Fibroblast of the aortic adventitia (primary cell): ENCODE results near the gene NOS3. TPM values are rescaled to one million over a fixed set of nuclear protein-coding genes. Genes with fewer than 3 reads are reported as not detected.

Experiments
- DNase-seq: peaks from one replicate; pipeline ENCODE4 v3.0.0-alpha.2; 2010; ENCODE audit warnings: low read depth
- H3K4me3 ChIP-seq: 2 replicates; pipeline ENCODE4 v1.5.1; 2011; ENCODE audit warnings: low read depth, mild to moderate bottlenecking, control low read depth, low read length, moderate library complexity
- CTCF ChIP-seq: IDR thresholded peaks from 2 replicates; pipeline ENCODE4 v1.5.1; 2011; ENCODE audit warnings: mild to moderate bottlenecking, low read length, control low read depth, inconsistent platforms; ENCODE audit not compliant: insufficient read depth
- total RNA-seq: library from RNA; depleted of rRNA; stranded (reverse); fragments of >200 nt; gene quantifications from 2 replicates; pipeline ENCODE4 v1.2.3, GENCODE V29; 2012; ENCODE audit warnings: low replicate concordance

NOS3 gene
- total RNA-seq, 1 donor, result 0.36 TPM

DNA sequence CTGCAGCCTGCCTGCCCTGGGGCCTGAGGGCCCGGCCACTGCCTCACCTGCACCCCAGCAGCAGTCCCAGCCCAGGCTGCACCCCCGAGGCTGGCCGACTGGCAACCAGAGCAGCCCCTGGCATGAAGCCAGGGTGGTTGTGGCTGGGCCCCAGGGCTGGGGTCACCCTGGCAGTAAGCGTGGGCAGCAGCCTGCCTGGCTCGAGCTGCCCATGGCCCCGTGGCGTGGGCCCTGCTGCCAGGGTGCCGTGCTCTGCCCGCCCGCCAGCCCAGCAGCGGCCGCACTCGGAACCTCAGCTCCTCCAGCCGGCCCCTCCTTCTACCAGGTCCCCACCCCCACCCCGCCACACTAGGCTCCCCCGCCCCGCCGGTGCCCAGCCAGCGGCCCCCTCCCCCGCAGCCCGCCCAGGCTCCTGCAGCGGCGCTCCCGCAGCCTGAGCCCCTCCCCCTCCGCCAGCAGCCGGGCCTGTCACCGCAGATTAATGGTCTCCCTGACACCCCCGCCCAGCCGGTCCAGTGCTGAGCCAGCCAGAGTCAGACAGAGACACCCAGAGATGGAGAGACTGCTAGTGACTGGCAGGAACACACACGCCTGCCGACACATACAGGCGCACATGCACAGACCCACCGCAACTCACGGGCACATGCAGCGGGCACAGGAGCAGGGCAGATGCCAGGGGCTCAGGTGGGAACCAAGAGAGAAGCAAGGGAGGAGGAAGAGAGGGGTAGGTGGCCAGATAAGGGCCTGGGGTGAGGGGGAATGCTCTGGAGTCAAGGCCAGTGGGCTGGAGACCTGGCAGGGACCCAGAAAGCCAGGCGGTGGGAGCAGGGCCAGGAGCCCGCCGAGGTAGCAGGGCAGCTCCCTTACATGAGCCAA, 35.1 kb upstream of the NOS3 start:
- no peak for TF ChIP-seq CTCF
- no peak for DNase-seq
- H3K4me3 ChIP-seq, result no peak overlapping the region

DNA sequence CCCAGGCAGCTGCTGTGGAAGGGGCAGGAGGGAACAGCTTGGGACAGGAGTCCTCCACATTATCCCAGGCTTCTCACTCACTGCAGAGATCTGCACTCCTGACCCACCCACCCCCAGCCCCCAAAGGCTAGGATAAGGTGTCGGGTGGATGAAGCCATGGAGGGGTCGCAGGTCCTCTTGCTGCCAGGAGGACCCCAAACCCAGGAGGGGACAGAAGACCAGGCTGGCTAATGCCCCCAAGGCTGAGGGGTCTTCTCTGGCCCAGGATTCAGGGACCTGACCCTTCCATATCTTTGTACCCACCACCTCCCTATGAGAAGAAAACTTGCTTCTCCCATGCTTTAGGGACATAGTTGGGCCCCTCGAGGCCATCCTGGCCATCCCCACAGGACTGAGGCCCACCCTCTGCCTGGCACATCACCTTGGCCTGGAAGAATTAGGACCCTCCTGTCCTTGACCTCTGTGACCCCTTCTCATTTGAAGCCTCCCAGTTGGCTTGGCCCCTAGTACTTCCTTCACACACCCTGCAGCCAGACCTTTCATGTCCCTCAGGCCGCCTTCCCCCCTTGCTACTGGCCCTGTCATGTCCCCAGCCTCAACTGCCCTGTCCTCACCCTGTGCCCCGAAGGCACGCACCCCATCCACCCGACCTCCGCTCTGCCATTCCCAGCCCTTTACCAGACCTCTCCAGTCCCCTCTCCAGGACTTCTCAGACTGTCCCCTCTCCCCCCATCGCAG, 34.3 kb upstream of the NOS3 start:
- H3K4me3 ChIP-seq, result no peak overlapping the region
- no peak for TF ChIP-seq CTCF
- DNase-seq, result no peak

DNA sequence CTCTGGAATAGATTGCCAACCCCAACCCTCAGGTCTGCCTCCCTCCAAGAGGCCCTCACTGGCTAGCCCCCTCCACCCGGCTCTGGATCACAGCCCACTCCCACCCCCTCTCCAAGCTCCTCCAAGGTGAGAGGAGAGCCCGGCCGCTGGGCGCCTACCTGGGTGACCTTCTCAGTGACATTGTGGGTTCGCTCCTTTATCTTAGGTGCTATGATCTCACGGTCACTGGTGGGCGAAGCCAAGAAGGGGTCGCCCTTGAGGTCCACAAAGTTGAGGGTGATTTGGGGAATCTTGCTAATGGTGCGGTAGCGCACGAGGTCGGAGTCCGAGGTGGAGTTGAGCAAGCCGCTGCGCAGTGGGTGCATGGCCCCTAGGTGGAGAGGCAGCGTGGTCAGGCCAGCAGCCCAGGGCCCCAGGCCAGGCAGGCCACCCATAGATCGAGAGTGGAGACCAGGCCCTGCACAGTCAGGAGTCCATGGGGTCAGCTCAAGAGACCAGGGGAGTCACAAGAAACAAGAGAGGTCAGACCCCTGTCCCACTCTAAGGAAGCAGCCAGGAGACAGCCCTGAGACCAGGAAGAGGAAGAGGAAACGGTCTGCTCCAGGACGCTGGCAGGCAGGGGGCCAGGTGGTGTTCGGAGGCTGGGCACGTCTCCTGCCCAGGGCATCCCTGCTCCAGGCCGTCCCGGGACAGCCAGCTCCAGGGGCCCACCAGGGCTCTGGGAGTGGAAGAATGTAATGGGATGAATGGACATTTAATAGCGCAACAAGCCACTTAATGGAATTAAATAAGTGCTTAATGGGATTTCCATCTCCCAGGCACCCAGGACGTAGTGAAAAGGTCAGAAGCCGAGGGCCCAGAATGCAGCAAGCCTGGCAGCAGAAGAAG, 33.4 kb upstream of the NOS3 start:
- TF ChIP-seq CTCF, result no peak
- DNase-seq, result no peak
- no peak overlapping the region for H3K4me3 ChIP-seq

DNA sequence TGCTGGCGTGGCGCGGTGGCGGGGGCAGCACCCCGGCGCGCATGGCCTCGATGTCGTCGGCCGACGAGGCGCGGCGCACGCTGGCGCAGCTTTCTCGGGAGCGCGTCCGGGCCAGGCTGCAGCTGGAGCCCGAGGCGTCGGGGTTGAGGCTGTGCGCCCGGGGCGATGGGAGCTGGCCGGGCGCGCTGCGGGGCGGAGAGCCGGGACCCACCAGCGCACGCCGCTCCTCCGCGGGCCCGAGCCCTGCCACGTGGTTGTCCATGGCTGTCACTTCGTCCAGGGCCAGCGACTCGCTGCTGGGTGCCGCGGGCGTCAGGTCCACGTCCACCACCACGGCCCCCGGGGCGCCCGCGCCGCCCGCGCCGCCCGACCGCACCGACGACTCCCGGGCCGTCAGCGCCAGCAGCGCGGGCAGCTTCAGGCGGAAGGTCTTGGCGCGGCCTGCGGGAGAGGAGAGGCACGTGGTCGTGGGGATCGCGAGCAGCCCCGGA, 32.7 kb upstream of the NOS3 start:
- no peak for DNase-seq
- no peak for TF ChIP-seq CTCF
- H3K4me3 ChIP-seq, result no peak overlapping the region

DNA sequence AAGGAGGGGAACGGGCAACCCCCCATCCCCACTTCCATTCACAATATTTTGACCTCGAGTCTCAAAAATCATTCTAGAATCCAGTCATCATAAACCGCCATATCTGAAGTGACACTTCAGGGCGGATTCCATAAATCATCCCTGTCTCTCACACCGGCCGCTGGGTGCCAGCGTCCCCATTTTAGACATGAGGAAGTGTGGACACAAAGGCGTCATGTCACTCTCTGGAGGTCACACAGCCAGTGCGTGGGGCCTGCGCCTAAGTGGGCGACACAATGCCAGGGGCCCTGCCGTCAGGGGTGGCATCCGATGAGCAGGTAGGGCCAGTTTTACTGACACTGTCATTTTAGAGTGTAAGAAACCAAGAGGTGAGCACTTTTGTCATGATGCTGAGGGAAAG, 32.2 kb upstream of the NOS3 start:
- DNase-seq, result no peak

More for the DNA sequence above, 32.2 kb upstream of the NOS3 start:
- no peak for TF ChIP-seq CTCF
- H3K4me3 ChIP-seq, result no peak overlapping the region
